ENCODE data around the gene NAT14. TPM values are rescaled to one million over a fixed set of nuclear protein-coding genes. Genes with fewer than 3 reads are reported as not detected.

Gene NAT14
- total RNA-seq, 1 donor from 2014 or later: 14.2 TPM

DNA sequence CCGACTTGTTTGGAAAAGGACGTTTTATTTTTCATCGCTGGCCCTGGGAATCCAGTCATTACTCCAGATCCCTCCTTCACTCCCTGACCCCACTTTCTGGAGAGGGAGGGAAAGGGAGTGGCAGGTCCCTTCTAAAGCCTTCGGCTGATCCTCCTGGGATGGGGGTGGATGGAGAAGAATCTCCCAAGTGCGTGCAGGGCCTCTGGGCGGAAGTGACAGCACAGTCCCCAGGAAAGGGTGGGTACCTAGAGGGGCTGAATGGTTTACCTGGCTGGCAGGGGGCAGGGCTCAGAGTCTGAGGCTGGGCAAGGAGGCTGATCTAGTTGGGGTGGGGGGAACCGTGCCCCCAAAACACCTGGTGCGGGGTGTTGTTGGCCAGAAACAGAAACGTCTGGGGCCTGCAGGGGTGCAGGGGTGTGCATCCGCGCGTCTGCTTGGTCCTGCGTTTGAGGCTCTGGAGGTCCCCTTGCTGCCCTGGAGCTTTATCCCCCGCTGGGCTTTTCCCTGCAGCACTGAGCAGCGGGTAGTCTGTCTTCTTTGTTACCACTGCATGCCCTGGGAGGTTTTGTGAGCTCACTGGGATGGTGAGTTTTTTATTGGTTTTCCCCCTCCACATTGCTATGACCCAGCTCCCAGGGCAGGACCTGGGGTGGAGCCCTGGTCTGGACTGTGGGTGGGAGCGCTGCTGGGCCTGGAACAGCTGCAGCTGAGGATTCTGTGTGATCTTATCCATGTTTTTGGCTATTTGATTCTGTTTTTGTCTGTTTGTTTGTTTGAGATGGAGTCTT is 11.6 kb upstream of the NAT14 start:
- no peak for DNase-seq (ENCODE audit: extremely low spot score in 2 of 2)
- H3K4me3 ChIP-seq: no peak overlapping the region
- TF ChIP-seq POLR2AphosphoS5 (IDR thresholded peaks at IDR 0.05; ENCODE audit: insufficient read depth in 1 of 2, low read depth in 1 of 2) (no peak), POLR2A (IDR thresholded peaks at IDR 0.05) (no peak)
- TF ChIP-seq, protein P1, sequence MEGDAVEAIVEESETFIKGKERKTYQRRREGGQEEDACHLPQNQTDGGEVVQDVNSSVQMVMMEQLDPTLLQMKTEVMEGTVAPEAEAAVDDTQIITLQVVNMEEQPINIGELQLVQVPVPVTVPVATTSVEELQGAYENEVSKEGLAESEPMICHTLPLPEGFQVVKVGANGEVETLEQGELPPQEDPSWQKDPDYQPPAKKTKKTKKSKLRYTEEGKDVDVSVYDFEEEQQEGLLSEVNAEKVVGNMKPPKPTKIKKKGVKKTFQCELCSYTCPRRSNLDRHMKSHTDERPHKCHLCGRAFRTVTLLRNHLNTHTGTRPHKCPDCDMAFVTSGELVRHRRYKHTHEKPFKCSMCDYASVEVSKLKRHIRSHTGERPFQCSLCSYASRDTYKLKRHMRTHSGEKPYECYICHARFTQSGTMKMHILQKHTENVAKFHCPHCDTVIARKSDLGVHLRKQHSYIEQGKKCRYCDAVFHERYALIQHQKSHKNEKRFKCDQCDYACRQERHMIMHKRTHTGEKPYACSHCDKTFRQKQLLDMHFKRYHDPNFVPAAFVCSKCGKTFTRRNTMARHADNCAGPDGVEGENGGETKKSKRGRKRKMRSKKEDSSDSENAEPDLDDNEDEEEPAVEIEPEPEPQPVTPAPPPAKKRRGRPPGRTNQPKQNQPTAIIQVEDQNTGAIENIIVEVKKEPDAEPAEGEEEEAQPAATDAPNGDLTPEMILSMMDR (IDR thresholded peaks at IDR 0.05): no peak
- no peaks in the 10 kb centered on the region for H3K27me3 ChIP-seq
- H3K4me1 ChIP-seq: peaks cover 46% of the 10 kb centered on the region
- H3K9me3 ChIP-seq: no peaks in the 10 kb centered on the region
- no peaks in the 10 kb centered on the region for H3K36me3 ChIP-seq
- intact Hi-C loops (cut with DNase I): no loop called here
- peak overlapping the region; percentile 57 for H3K27ac ChIP-seq

DNA sequence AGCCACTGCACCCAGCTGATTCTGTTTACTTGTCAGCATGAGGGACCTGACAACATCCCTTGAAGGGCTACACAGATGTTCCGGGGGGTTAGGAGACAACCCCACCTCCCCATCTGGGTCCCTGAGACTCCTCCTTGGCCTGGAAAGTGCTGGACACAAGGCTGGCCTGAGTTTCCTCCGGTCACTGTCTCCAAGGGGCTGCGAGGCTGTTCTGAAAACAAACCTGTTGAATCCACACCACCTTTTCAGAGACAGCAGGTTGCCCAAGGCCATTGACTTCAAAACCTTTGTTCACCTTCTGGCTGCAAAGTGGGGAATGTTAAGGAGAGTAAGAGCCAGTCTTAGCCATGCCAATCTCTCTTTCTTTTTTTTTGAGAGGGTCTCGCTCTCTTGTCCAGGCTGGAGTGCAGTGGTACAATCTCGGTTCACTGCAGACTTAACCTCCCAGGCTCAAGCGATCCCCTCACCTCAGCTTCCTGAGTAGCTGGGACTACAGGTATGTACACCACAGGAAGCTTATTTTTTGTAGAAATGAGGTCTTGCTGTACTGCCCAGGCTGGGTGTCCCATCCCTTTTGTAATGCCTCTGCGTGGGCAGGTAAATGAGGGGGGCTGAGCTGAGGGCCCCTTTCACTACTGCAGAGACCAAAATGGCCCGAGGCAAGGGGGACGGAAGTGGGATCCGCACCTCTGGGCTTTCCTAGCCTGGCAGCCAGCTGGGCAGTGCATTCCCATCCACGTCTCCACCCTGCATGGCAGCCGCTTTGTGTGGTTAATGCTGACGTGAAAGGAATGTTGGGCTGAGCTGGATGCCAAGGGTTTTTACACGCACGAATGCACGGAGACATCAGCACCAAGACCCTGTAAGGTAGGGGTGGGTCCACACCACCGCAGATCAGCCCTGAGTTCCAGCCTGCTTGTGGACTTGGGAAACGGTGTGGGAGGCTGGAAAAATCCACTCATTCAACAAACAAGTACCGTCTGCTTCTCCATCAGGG is 10.4 kb upstream of the NAT14 start:
- Histone ChIP-seq H3K4me3 (no peak overlapping the region), H3K4me1 (peaks cover 46% of the 10 kb centered on the region), H3K9me3 (no peaks in the 10 kb centered on the region), H3K27ac (peak overlapping the region; percentile 57), H3K36me3 (no peaks in the 10 kb centered on the region), H3K27me3 (no peaks in the 10 kb centered on the region)
- TF ChIP-seq POLR2A (IDR thresholded peaks at IDR 0.05) (no peak), POLR2AphosphoS5 (IDR thresholded peaks at IDR 0.05; ENCODE audit: insufficient read depth in 1 of 2, low read depth in 1 of 2) (no peak)
- TF ChIP-seq, protein P1 (IDR thresholded peaks at IDR 0.05): no peak
- intact Hi-C loops (cut with DNase I): no loop called here
- DNase-seq (ENCODE audit: extremely low spot score in 2 of 2): no peak

DNA sequence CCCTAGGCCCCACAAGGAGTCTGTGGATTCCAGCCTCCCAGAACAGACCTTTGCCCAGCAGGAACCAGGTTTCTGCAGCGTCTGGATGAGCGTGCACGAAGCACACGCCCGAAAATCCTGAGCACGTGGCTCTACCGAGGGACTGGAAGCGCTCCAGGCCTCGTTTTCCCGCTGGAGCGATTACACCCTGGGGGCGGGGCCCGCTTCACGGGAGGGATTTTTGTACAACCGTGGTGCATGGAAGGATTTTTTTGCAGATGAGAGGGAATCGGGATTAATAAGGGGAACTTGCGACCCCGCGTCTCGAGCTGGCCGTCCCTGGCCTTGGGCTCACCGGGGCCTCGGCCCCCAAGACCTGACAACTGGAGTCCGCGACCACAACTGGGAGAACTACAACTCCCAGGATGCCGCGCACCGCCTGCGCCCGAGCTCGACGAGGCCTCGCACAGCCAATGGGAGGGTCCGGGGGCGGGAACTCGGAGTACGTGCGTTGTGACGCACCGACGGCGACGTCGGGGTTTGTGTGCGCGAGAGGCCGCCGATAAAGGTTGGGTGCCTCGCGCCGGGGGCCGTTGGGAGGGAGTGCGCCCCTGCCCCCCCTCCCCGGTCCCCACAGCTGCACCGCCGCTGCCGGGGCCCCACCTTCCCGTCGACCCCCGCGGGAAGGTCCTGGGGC is 8.8 kb upstream of the NAT14 start, which contains the start of gene ZNF628:
TSS of gene ZNF628 (plus strand) at position 518 of the 676 bp plus-strand sequence. CDS start 3,294 bp downstream, outside the sequence.
- peaks cover 46% of the 10 kb centered on the region for H3K4me1 ChIP-seq
- no peaks in the 10 kb centered on the region for H3K9me3 ChIP-seq
- H3K4me3 ChIP-seq: peak within 1 kb of the TSS; percentile 63 to 71
- no peaks in the 10 kb centered on the region for H3K36me3 ChIP-seq
- H3K27ac ChIP-seq: peak within 1 kb of the TSS; percentile 98
- peak in 1 of 2 donors; percentile 98 for DNase-seq (ENCODE audit: extremely low spot score in 2 of 2)
- H3K27me3 ChIP-seq: no peaks in the 10 kb centered on the region
- peak in 1 of 2 donors; percentile 55 for TF ChIP-seq POLR2A (IDR thresholded peaks at IDR 0.05)
- peak; percentile 69 to 92 for TF ChIP-seq POLR2AphosphoS5 (IDR thresholded peaks at IDR 0.05; ENCODE audit: insufficient read depth in 1 of 2, low read depth in 1 of 2)
- TF ChIP-seq, protein P1 (IDR thresholded peaks at IDR 0.05): no peak
- intact Hi-C loops (cut with DNase I): no loop called here

DNA sequence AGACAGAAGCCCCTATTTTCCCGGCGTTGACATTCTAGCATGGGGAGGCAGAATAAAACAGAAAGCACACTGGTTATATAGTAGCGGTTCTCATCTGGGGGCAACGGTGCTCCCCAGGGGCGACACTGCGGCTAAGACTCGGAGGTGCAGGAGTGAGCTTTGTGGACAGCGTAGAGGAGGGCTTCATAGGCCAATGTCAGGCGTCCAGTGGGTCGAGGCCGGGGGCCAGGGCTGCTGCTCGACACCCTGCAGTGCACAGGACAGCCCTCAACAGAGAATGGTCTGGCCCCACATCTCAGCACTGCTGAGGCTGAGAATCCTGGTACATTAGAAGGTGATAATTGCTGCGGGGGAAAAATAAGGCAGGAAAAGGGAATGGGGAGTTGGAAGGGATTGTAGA is 7.1 kb upstream of the NAT14 start:
- no peak for TF ChIP-seq POLR2A (IDR thresholded peaks at IDR 0.05)
- TF ChIP-seq POLR2AphosphoS5 (IDR thresholded peaks at IDR 0.05; ENCODE audit: insufficient read depth in 1 of 2, low read depth in 1 of 2): no peak
- TF ChIP-seq, protein P1 (IDR thresholded peaks at IDR 0.05): no peak
- Histone ChIP-seq H3K36me3 (no peaks in the 10 kb centered on the region), H3K27ac (peak overlapping the region; percentile 98), H3K9me3 (no peaks in the 10 kb centered on the region), H3K27me3 (no peaks in the 10 kb centered on the region), H3K4me3 (peak overlapping the region; percentile 63 to 71), H3K4me1 (peaks cover 42% of the 10 kb centered on the region)
- no peak for DNase-seq (ENCODE audit: extremely low spot score in 2 of 2)
- intact Hi-C loops (cut with DNase I): no loop called here
